HUES48 (cell line): Measurements from ENCODE around the gene PRKCA.
"Not testable (repeated sequence)": the region's sequence is repeated elsewhere in the genome, so short reads cannot be mapped to it uniquely, and the experiment has no call there.

Experiments
- H3K27ac ChIP-seq: one replicate; pipeline ENCODE4 v1.7.0; 2013; ENCODE audit warnings: low read depth, low read length, inconsistent platforms
- H3K27me3 ChIP-seq: 2 replicates; pipeline ENCODE4 v1.6.1; 2013; ENCODE audit warnings: mild to moderate bottlenecking, low read length; ENCODE audit not compliant: control insufficient read depth, insufficient read depth
- H3K36me3 ChIP-seq: 2 replicates; pipeline ENCODE4 v1.6.1; 2013; ENCODE audit warnings: low read length; ENCODE audit not compliant: control insufficient read depth, insufficient read depth
- H3K4me1 ChIP-seq: 2 replicates; pipeline ENCODE4 v1.6.1; 2013; ENCODE audit warnings: mild to moderate bottlenecking, low read length; ENCODE audit not compliant: control insufficient read depth, insufficient read depth
- H3K4me3 ChIP-seq: 2 replicates; pipeline ENCODE4 v1.5.1; 2013; ENCODE audit warnings: mild to moderate bottlenecking, low read depth, low read length
- H3K9ac ChIP-seq: 2 replicates; pipeline ENCODE4 v1.6.1; 2013; ENCODE audit warnings: mild to moderate bottlenecking, low read depth, low read length, moderate library complexity
- H3K9me3 ChIP-seq: 2 replicates; pipeline ENCODE4 v1.6.1; 2013; ENCODE audit warnings: low read length; ENCODE audit not compliant: control insufficient read depth, insufficient read depth

PRKCA gene

GRCh38 chr17:66301864-66302741 is at the start of gene PRKCA:
Gene PRKCA, plus strand, starts transcription at chr17:66302613.
- H3K27ac ChIP-seq = no peak within 1 kb of the TSS

GRCh38 chr17:66253458-66253857 is 49.0 kb upstream of the PRKCA start:
- not testable (repeated sequence) for H3K4me3 ChIP-seq, H3K27me3 ChIP-seq, H3K36me3 ChIP-seq, H3K9me3 ChIP-seq, H3K9ac ChIP-seq, H3K4me1 ChIP-seq, H3K27ac ChIP-seq

More at GRCh38 chr17:66301864-66302741, at the start of gene PRKCA:
- no peak within 1 kb of the TSS; the same call in 1 of the 2 replicates for H3K9ac ChIP-seq
- H3K27me3 ChIP-seq = peaks cover 22% of the 10 kb centered on the region
- H3K4me1 ChIP-seq = peaks cover 40% of the 10 kb centered on the region
- H3K9me3 ChIP-seq = no peaks in the 10 kb centered on the region
- H3K36me3 ChIP-seq = no peaks in the 10 kb centered on the region
- peak within 1 kb of the TSS; percentile 80 for H3K4me3 ChIP-seq

GRCh38 chr17:66255112-66255511 is 47.3 kb upstream of the PRKCA start:
- no peak overlapping the region for H3K9ac ChIP-seq
- no peak overlapping the region for H3K27ac ChIP-seq
- H3K4me1 ChIP-seq = no peaks in the 10 kb centered on the region
- H3K9me3 ChIP-seq = no peaks in the 10 kb centered on the region
- H3K27me3 ChIP-seq = no peaks in the 10 kb centered on the region
- no peak overlapping the region for H3K4me3 ChIP-seq
- H3K36me3 ChIP-seq = no peaks in the 10 kb centered on the region

GRCh38 chr17:66255527-66255971 is 46.9 kb upstream of the PRKCA start:
- Histone ChIP-seq H3K36me3 (no peaks in the 10 kb centered on the region), H3K9ac (no peak overlapping the region), H3K27ac (no peak overlapping the region), H3K9me3 (no peaks in the 10 kb centered on the region), H3K27me3 (no peaks in the 10 kb centered on the region), H3K4me3 (no peak overlapping the region), H3K4me1 (no peaks in the 10 kb centered on the region)

GRCh38 chr17:66260275-66260674 is 42.1 kb upstream of the PRKCA start:
- Histone ChIP-seq H3K36me3 (no peaks in the 10 kb centered on the region), H3K4me1 (no peaks in the 10 kb centered on the region), H3K9me3 (no peaks in the 10 kb centered on the region), H3K27me3 (no peaks in the 10 kb centered on the region), H3K4me3 (no peak overlapping the region), H3K9ac (no peak overlapping the region), H3K27ac (no peak overlapping the region)

- no peaks in the 10 kb centered on the region for H3K36me3 ChIP-seq
- H3K4me3 ChIP-seq = no peak overlapping the region
- H3K4me1 ChIP-seq = no peaks in the 10 kb centered on the region
- no peak overlapping the region for H3K9ac ChIP-seq
- no peaks in the 10 kb centered on the region for H3K9me3 ChIP-seq
- no peaks in the 10 kb centered on the region for H3K27me3 ChIP-seq
- no peak overlapping the region for H3K27ac ChIP-seq
These were observed 41.7 kb upstream of the PRKCA start for GRCh38 chr17:66260688-66261087.

- no peaks in the 10 kb centered on the region for H3K9me3 ChIP-seq
- H3K27ac ChIP-seq = no peak overlapping the region
These were observed 39.6 kb upstream of the PRKCA start for GRCh38 chr17:66262767-66263166.

GRCh38 chr17:66264696-66265095 is 37.7 kb upstream of the PRKCA start:
- Histone ChIP-seq H3K4me3 (no peak overlapping the region), H3K9me3 (no peaks in the 10 kb centered on the region), H3K36me3 (no peaks in the 10 kb centered on the region), H3K4me1 (no peaks in the 10 kb centered on the region), H3K27ac (no peak overlapping the region), H3K9ac (no peak overlapping the region), H3K27me3 (no peaks in the 10 kb centered on the region)

More at GRCh38 chr17:66262767-66263166, 39.6 kb upstream of the PRKCA start:
- Histone ChIP-seq H3K36me3 (no peaks in the 10 kb centered on the region), H3K4me1 (no peaks in the 10 kb centered on the region), H3K9ac (no peak overlapping the region), H3K4me3 (no peak overlapping the region), H3K27me3 (no peaks in the 10 kb centered on the region)

- Histone ChIP-seq H3K9ac (no peak overlapping the region), H3K9me3 (peaks cover 4% of the 10 kb centered on the region; the same call in 1 of the 2 replicates), H3K27me3 (no peaks in the 10 kb centered on the region), H3K4me3 (no peak overlapping the region), H3K36me3 (no peaks in the 10 kb centered on the region), H3K27ac (no peak overlapping the region), H3K4me1 (no peaks in the 10 kb centered on the region)
These were observed 34.0 kb upstream of the PRKCA start for GRCh38 chr17:66268247-66268927.

- H3K9ac ChIP-seq = no peak overlapping the region
- no peaks in the 10 kb centered on the region for H3K27me3 ChIP-seq
- H3K36me3 ChIP-seq = no peaks in the 10 kb centered on the region
- H3K4me1 ChIP-seq = no peaks in the 10 kb centered on the region
- no peak overlapping the region for H3K4me3 ChIP-seq
- H3K27ac ChIP-seq = no peak overlapping the region
- H3K9me3 ChIP-seq = peaks cover 4% of the 10 kb centered on the region; the same call in 1 of the 2 replicates
These were observed 32.3 kb upstream of the PRKCA start for GRCh38 chr17:66270106-66270505.

- no peaks in the 10 kb centered on the region for H3K36me3 ChIP-seq
- peaks cover 4% of the 10 kb centered on the region; the same call in 1 of the 2 replicates for H3K9me3 ChIP-seq
- H3K4me1 ChIP-seq = no peaks in the 10 kb centered on the region
- H3K4me3 ChIP-seq = no peak overlapping the region
- H3K27ac ChIP-seq = no peak overlapping the region
- no peak overlapping the region for H3K9ac ChIP-seq
- H3K27me3 ChIP-seq = no peaks in the 10 kb centered on the region
These were observed 30.9 kb upstream of the PRKCA start for GRCh38 chr17:66271512-66271911.
